ENCODE measurements around the gene NRG2. TPM values are rescaled to one million over a fixed set of nuclear protein-coding genes. Genes with fewer than 3 reads are reported as not detected.

The NRG2 gene
- total RNA-seq, 1 experiment from 2014 or later = 1.8 TPM

- CTCF ChIA-PET = no interaction called here
- Histone ChIP-seq H4K20me1 (ENCODE audit: low read length) (no peaks in the 10 kb centered on the region), H3K4me1 (ENCODE audit: insufficient read depth, low read length) (no peaks in the 10 kb centered on the region), H3K9me2 (replicated peaks; ENCODE audit: low read length) (no peaks in the 10 kb centered on the region), H3F3A (ENCODE audit: low read length, unreplicated experiment) (no peaks in the 10 kb centered on the region), H3K9ac (ENCODE audit: low read length) (no peak overlapping the region), H3K4me3 (ENCODE audit: low read length) (no peak overlapping the region), H2AFZ (ENCODE audit: low read length) (no peak overlapping the region), H3K79me2 (ENCODE audit: low read length) (no peaks in the 10 kb centered on the region), H3K9me3 (ENCODE audit: low read length) (no peaks in the 10 kb centered on the region), H3K27ac (ENCODE audit: low read length) (no peak overlapping the region), H3K27me3 (ENCODE audit: low read length) (no peaks in the 10 kb centered on the region), H3K4me2 (ENCODE audit: low read length) (no peak overlapping the region), H3K36me3 (ENCODE audit: low read depth, low read length) (no peaks in the 10 kb centered on the region)
- POLR2A ChIA-PET (ENCODE audit: unreplicated experiment) = no interaction called here
- no TSS peak for BruUV-seq (replicated peaks)
- intact Hi-C loops (cut with micrococcal nuclease) = no loop called here
- DNase-seq (no peak), ATAC-seq (no peak)
- no peak for TF ChIP-seq EZH2 (IDR thresholded peaks at IDR 0.05; ENCODE audit: low read length, unreplicated experiment)
- no peak for TF ChIP-seq CTCF (conservative IDR thresholded peaks at IDR 0.05; ENCODE audit: low read depth, low read length)
- no peak for TF ChIP-seq EZH2phosphoT487 (IDR thresholded peaks at IDR 0.05; ENCODE audit: borderline replicate concordance, low read length)
Observed at GRCh38 chr5:140049205-140049604, 6.1 kb upstream of the NRG2 start.

- no TSS peak for BruUV-seq (replicated peaks)
- ChIA-PET CTCF (interaction anchor here (1.7 kb wide), 1 partner anchor 75 kb away, joined by 9 read pairs; no protein-coding TSS in a partner anchor), POLR2A (ENCODE audit: unreplicated experiment) (no interaction called here)
- Histone ChIP-seq H3K79me2 (ENCODE audit: low read length) (peaks cover 3% of the 10 kb centered on the region; the same call in 1 of the 2 replicates), H3K4me2 (ENCODE audit: low read length) (peak overlapping the region; percentile 99), H2AFZ (ENCODE audit: low read length) (peak overlapping the region; percentile 75; the same call in 1 of the 2 replicates), H3K9ac (ENCODE audit: low read length) (no peak overlapping the region), H3K36me3 (ENCODE audit: low read depth, low read length) (no peaks in the 10 kb centered on the region), H3K27ac (ENCODE audit: low read length) (no peak overlapping the region), H4K20me1 (ENCODE audit: low read length) (no peaks in the 10 kb centered on the region), H3K4me1 (ENCODE audit: insufficient read depth, low read length) (peaks cover 25% of the 10 kb centered on the region), H3K9me3 (ENCODE audit: low read length) (no peaks in the 10 kb centered on the region), H3K4me3 (ENCODE audit: low read length) (peak overlapping the region; percentile 86; the same call in 1 of the 2 replicates), H3K27me3 (ENCODE audit: low read length) (no peaks in the 10 kb centered on the region), H3F3A (ENCODE audit: low read length, unreplicated experiment) (no peaks in the 10 kb centered on the region), H3K9me2 (replicated peaks; ENCODE audit: low read length) (no peaks in the 10 kb centered on the region)
- no peak for DNase-seq
- intact Hi-C loops (cut with micrococcal nuclease) = loop anchor here (5.0 kb wide), 2 partner anchors 77 to 257 kb away; no protein-coding TSS in a partner anchor
- TF ChIP-seq EZH2phosphoT487 (IDR thresholded peaks at IDR 0.05; ENCODE audit: borderline replicate concordance, low read length) (no peak), CTCF (conservative IDR thresholded peaks at IDR 0.05; ENCODE audit: low read depth, low read length) (no peak), EZH2 (IDR thresholded peaks at IDR 0.05; ENCODE audit: low read length, unreplicated experiment) (no peak)
- ATAC-seq = no peak
Observed at GRCh38 chr5:140044041-140044440, 942 bp upstream of the NRG2 start.

GRCh38 chr5:140043508-140043872 lies 391 bp upstream of the NRG2 start:
- TSS peak; percentile 21 for BruUV-seq (replicated peaks)
- peak overlapping the region; percentile 99 for H3K4me2 ChIP-seq (ENCODE audit: low read length)
- no peaks in the 10 kb centered on the region for H4K20me1 ChIP-seq (ENCODE audit: low read length)
- H2AFZ ChIP-seq (ENCODE audit: low read length) = peak overlapping the region; percentile 75
- ChIA-PET POLR2A (ENCODE audit: unreplicated experiment) (no interaction called here), CTCF (interaction anchor here (0.6 to 1.7 kb wide), 2 partner anchors 63 to 75 kb away, joined by 4 to 9 read pairs; no protein-coding TSS in a partner anchor)
- DNase-seq = peak; percentile 16
- TF ChIP-seq EZH2phosphoT487 (IDR thresholded peaks at IDR 0.05; ENCODE audit: borderline replicate concordance, low read length) (no peak), CTCF (conservative IDR thresholded peaks at IDR 0.05; ENCODE audit: low read depth, low read length) (no peak), EZH2 (IDR thresholded peaks at IDR 0.05; ENCODE audit: low read length, unreplicated experiment) (no peak)
- peak; percentile 17 for ATAC-seq
- intact Hi-C loops (cut with micrococcal nuclease) = loop anchor here (1.0 to 5.0 kb wide), 3 partner anchors 58 to 256 kb away; no protein-coding TSS in a partner anchor
- H3K4me3 ChIP-seq (ENCODE audit: low read length) = peak overlapping the region; percentile 86
- H3K27me3 ChIP-seq (ENCODE audit: low read length) = no peaks in the 10 kb centered on the region
- peaks cover 3% of the 10 kb centered on the region; the same call in 1 of the 2 replicates for H3K79me2 ChIP-seq (ENCODE audit: low read length)
- no peaks in the 10 kb centered on the region for H3K9me3 ChIP-seq (ENCODE audit: low read length)
- H3K9ac ChIP-seq (ENCODE audit: low read length) = no peak overlapping the region
- no peaks in the 10 kb centered on the region for H3K9me2 ChIP-seq (replicated peaks; ENCODE audit: low read length)
- H3K4me1 ChIP-seq (ENCODE audit: insufficient read depth, low read length) = peaks cover 25% of the 10 kb centered on the region
- H3K27ac ChIP-seq (ENCODE audit: low read length) = no peak overlapping the region
- H3K36me3 ChIP-seq (ENCODE audit: low read depth, low read length) = no peaks in the 10 kb centered on the region
- no peaks in the 10 kb centered on the region for H3F3A ChIP-seq (ENCODE audit: low read length, unreplicated experiment)

Measured in PC-3 (cell line).